Natural killer cell (primary cell): ENCODE measurements around the gene CDKN2AIPNL. TPM values are rescaled to one million over a fixed set of nuclear protein-coding genes. Genes with fewer than 3 reads are reported as not detected.
"Not testable (repeated sequence)": the region's sequence is repeated elsewhere in the genome, so short reads cannot be mapped to it uniquely, and the experiment has no call there.

Experiments
- ATAC-seq, 3 donors: fragments of 150-1000 bp in 2 of 3; fragments of 200-7000 bp in 1 of 3; cut with Tn5 transposase; 1 replicate in 1 of 3; 2 replicates in 2 of 3; pipeline ENCODE4 v1.10.0; 2021; ENCODE audit warnings: mild to moderate bottlenecking in 2 of 3, moderate library complexity in 2 of 3
- DNase-seq, 2 donors: peaks; one replicate each; pipeline versions ENCODE4 v3.0.0 to v3.0.0-alpha.2; 2013 to 2021; ENCODE audit warnings: mixed read lengths in 1 of 2
- H3K27ac ChIP-seq: one replicate; pipeline ENCODE4 v1.5.1; 2013; ENCODE audit warnings: mild to moderate bottlenecking, low read length
- H3K27me3 ChIP-seq: one replicate; pipeline ENCODE4 v1.6.1; 2013; ENCODE audit warnings: low read length; ENCODE audit not compliant: control insufficient read depth, insufficient read depth
- H3K36me3 ChIP-seq: one replicate; pipeline ENCODE4 v1.6.1; 2013; ENCODE audit warnings: low read length; ENCODE audit not compliant: control insufficient read depth, insufficient read depth
- H3K4me1 ChIP-seq: one replicate; pipeline ENCODE4 v1.6.1; 2013; ENCODE audit warnings: low read length; ENCODE audit not compliant: control insufficient read depth, insufficient read depth
- H3K4me3 ChIP-seq: one replicate; pipeline ENCODE4 v1.5.1; 2013; ENCODE audit warnings: low read length
- H3K9me3 ChIP-seq: one replicate; pipeline ENCODE4 v1.6.1; 2013; ENCODE audit warnings: low read length; ENCODE audit not compliant: control insufficient read depth, insufficient read depth
- H3K27ac Mint-ChIP-seq, 2 donors: one replicate each; pipeline ENCODE4 v1.8.0; 2022; ENCODE audit warnings: mild to moderate bottlenecking in 2 of 2, mixed read lengths in 2 of 2, moderate library complexity in 1 of 2
- H3K27me3 Mint-ChIP-seq, 2 donors: one replicate each; pipeline ENCODE4 v1.8.0; 2022; ENCODE audit warnings: low read depth in 2 of 2, mixed read lengths in 2 of 2
- H3K36me3 Mint-ChIP-seq: one replicate; pipeline ENCODE4 v1.8.0; 2022; ENCODE audit warnings: mixed read lengths
- H3K4me1 Mint-ChIP-seq, 2 donors: one replicate each; pipeline ENCODE4 v1.8.0; 2022; ENCODE audit warnings: mixed read lengths in 2 of 2
- H3K4me3 Mint-ChIP-seq: one replicate; pipeline ENCODE4 v1.8.0; 2022; ENCODE audit warnings: mild to moderate bottlenecking, moderate library complexity, mixed read lengths
- H3K9me3 Mint-ChIP-seq, 2 donors: one replicate each; pipeline ENCODE4 v1.8.0; 2022; ENCODE audit warnings: mixed read lengths in 2 of 2
- WGBS: methylation state at CpG from one replicate; pipeline ENCODE4 v1.1.7; 2013; ENCODE audit warnings: missing lambda C conversion rate; ENCODE audit not compliant: insufficient coverage; 5-methylcytosine and 5-hydroxymethylcytosine counted together
- intact Hi-C: fragments of 100-400 bp; cut with micrococcal nuclease; formaldehyde crosslinking; loops from one replicate; pipeline ENCODE4 v1.14.2; 2022
- total RNA-seq, 4 donors: library from RNA; stranded (reverse); fragments of 120-200 nt in 1 of 4; gene quantifications; one replicate each; pipeline versions ENCODE4 v1.2.3 to v1.2.4, GENCODE V29; 2013 to 2022
- TF ChIP-seq, protein P1 (sequence below): fragments of 200-600 bp; IDR thresholded peaks from one replicate; pipeline ENCODE4 v1.8.0; 2022; ENCODE audit warnings: antibody characterized with exemption

The CDKN2AIPNL gene
- total RNA-seq, 3 donors from 2014 or later (not counting 1 experiment from before 2014, with no cell fraction given): 12.3 to 15.5 (median 13.4) TPM

DNA sequence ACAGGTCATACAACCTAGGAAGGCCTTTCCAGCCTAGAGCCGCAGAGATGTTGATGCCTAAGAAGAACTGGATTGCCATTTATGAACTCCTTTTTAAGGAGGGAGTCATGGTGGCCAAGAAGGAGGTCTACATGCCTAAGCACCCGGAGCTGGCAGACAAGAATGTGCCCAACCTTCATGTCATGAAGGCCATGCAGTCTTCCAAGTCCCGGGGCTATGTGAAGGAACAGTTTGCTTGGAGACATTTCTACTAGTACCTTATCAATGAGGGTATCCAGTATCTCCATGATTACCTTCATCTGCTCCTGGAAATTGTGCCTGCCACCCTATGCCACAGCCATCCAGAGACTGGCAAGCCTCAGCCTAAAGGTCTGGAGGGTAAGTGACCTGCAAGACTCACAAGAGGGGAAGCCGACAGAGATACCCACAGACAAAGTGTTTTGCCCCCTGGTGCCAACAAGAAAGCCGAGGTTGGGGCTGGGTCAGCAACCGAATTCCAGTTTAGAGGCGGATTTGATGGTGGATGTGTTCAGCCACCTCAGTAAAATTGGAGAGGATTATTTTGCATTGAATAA is 11.2 kb upstream of the CDKN2AIPNL start:
- H3K27ac Mint-ChIP-seq: no peak overlapping the region
- H3K36me3 Mint-ChIP-seq: no peaks in the 10 kb centered on the region
- H3K27me3 Mint-ChIP-seq: peaks cover 0 to 4% of the 10 kb centered on the region in 2 donors
- 88% methylated on average over 7 of the region's 7 CpGs for WGBS
- H3K9me3 Mint-ChIP-seq: no peaks in the 10 kb centered on the region
- Histone ChIP-seq H3K36me3 (no peaks in the 10 kb centered on the region), H3K4me1 (no peaks in the 10 kb centered on the region), H3K4me3 (no peak overlapping the region), H3K27ac (no peak overlapping the region), H3K9me3 (no peaks in the 10 kb centered on the region), H3K27me3 (no peaks in the 10 kb centered on the region)
- no peak overlapping the region for H3K4me3 Mint-ChIP-seq
- intact Hi-C loops: no loop called here
- H3K4me1 Mint-ChIP-seq: no peaks in the 10 kb centered on the region
- DNase-seq (no peak), ATAC-seq (no peak)
- TF ChIP-seq, protein P1, sequence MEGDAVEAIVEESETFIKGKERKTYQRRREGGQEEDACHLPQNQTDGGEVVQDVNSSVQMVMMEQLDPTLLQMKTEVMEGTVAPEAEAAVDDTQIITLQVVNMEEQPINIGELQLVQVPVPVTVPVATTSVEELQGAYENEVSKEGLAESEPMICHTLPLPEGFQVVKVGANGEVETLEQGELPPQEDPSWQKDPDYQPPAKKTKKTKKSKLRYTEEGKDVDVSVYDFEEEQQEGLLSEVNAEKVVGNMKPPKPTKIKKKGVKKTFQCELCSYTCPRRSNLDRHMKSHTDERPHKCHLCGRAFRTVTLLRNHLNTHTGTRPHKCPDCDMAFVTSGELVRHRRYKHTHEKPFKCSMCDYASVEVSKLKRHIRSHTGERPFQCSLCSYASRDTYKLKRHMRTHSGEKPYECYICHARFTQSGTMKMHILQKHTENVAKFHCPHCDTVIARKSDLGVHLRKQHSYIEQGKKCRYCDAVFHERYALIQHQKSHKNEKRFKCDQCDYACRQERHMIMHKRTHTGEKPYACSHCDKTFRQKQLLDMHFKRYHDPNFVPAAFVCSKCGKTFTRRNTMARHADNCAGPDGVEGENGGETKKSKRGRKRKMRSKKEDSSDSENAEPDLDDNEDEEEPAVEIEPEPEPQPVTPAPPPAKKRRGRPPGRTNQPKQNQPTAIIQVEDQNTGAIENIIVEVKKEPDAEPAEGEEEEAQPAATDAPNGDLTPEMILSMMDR: no peak

DNA sequence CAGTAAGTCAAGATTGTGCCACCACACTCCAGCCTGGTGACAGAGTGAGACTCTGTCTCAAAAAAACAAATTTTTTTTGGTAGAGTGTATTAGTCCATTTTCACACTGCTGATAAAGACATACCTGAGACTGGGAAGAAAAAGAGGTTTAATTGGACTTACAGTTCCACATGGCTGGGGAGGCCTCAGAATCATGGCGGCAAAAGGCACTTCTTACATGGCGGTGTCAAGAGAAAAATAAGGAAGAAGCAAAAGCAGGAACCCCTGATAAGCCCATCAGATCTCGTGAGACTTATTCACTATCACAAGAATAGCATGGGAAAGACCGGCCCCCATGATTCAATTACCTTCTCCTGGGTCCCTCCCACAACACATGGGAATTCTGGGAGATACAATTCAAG is 9.4 kb upstream of the CDKN2AIPNL start:
- H3K27ac ChIP-seq, ATAC-seq, H3K36me3 ChIP-seq, H3K4me3 Mint-ChIP-seq, H3K9me3 Mint-ChIP-seq, H3K4me1 ChIP-seq, H3K36me3 Mint-ChIP-seq, H3K27me3 Mint-ChIP-seq, H3K4me3 ChIP-seq, intact Hi-C loops, H3K27ac Mint-ChIP-seq, H3K9me3 ChIP-seq, H3K27me3 ChIP-seq, DNase-seq, H3K4me1 Mint-ChIP-seq: not testable (repeated sequence)
- WGBS: 91% methylated on average over 3 of the region's 4 CpGs

DNA sequence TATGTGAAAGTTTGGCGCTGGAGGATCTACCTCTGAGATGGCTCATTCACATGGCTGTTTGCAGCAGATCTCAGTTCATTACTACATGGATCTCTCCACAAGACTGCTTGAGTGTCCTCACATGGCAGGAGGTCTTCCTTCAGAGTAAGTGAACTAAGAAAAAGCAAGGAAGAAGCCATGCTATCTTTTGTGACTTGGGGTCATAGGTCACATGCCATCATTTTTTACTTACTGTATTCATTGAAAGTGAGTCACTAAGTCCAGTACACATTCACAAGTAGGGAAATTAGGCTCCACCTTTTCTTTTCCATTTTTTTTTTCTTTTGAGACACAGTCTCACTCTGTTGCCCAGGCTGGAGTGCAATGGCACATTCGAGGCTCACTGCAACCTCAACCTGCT is 8.7 kb upstream of the CDKN2AIPNL start:
- no peaks in the 10 kb centered on the region for H3K36me3 Mint-ChIP-seq
- TF ChIP-seq, protein P1: no peak
- H3K4me1 ChIP-seq: no peaks in the 10 kb centered on the region
- no peak overlapping the region for H3K4me3 Mint-ChIP-seq
- peaks cover 0 to 4% of the 10 kb centered on the region in 2 donors for H3K27me3 Mint-ChIP-seq
- no peaks in the 10 kb centered on the region for H3K9me3 Mint-ChIP-seq
- no peak for DNase-seq
- H3K27ac ChIP-seq: no peak overlapping the region
- no peaks in the 10 kb centered on the region for H3K9me3 ChIP-seq
- intact Hi-C loops: no loop called here
- no peaks in the 10 kb centered on the region for H3K27me3 ChIP-seq
- ATAC-seq: no peak
- no peaks in the 10 kb centered on the region for H3K4me1 Mint-ChIP-seq
- 100% methylated on average over 2 of the region's 2 CpGs for WGBS
- no peak overlapping the region for H3K27ac Mint-ChIP-seq
- H3K36me3 ChIP-seq: no peaks in the 10 kb centered on the region
- no peak overlapping the region for H3K4me3 ChIP-seq

DNA sequence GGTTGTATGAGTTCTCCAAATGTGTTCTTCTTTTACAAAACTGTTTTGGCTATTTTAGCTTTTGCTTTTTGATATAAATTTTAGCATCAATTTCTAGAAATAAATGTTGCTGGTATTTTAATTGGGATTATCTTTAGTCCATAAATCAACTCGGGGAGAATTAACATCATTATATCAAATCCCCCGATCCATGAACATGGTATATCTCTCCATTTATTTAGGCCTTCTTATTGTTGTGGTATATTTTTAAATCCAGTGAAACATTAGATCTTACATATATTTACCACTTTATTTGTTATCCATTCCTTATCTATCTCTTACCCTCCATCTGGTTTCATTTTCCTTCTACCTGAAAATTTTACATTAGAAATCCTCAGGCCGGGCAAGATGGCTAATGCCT is 7.3 kb upstream of the CDKN2AIPNL start:
- no peaks in the 10 kb centered on the region for H3K36me3 Mint-ChIP-seq
- intact Hi-C loops: no loop called here
- peaks cover 0 to 4% of the 10 kb centered on the region in 2 donors for H3K27me3 Mint-ChIP-seq
- no peak overlapping the region for H3K4me3 ChIP-seq
- H3K36me3 ChIP-seq: no peaks in the 10 kb centered on the region
- DNase-seq: no peak
- 86% methylated on average over 1 of the region's 3 CpGs for WGBS
- no peaks in the 10 kb centered on the region for H3K4me1 Mint-ChIP-seq
- no peaks in the 10 kb centered on the region for H3K9me3 Mint-ChIP-seq
- ATAC-seq: no peak
- no peaks in the 10 kb centered on the region for H3K4me1 ChIP-seq
- H3K27ac Mint-ChIP-seq: no peak overlapping the region
- no peak overlapping the region for H3K4me3 Mint-ChIP-seq
- no peaks in the 10 kb centered on the region for H3K27me3 ChIP-seq
- TF ChIP-seq, protein P1: no peak
- H3K9me3 ChIP-seq: no peaks in the 10 kb centered on the region
- no peak overlapping the region for H3K27ac ChIP-seq
